ENCODE results near the gene MRS2. TPM values are rescaled to one million over a fixed set of nuclear protein-coding genes. Genes with fewer than 3 reads are reported as not detected.
"Not testable (repeated sequence)": the region's sequence is repeated elsewhere in the genome, so short reads cannot be mapped to it uniquely, and the experiment has no call there.

MRS2 gene
- total RNA-seq, 2 experiments from 2014 or later, result 24.7 to 26.3 TPM

GRCh38 chr6:24412294-24412693, 9.6 kb downstream of the MRS2 start:
- Mint-ChIP-seq H3K9me3 (no peaks in the 10 kb centered on the region), H3K27me3 (no peaks in the 10 kb centered on the region), H3K4me3 (no peak overlapping the region), H3K27ac (peak overlapping the region; percentile 61), H3K4me1 (ENCODE audit: low read depth) (peaks cover 19% of the 10 kb centered on the region), H3K36me3 (ENCODE audit: low read depth) (peaks cover 28% of the 10 kb centered on the region)
- POLR2A ChIA-PET, result interaction anchor here (0.7 to 1.9 kb wide), 2 partner anchors 9 to 58 kb away, joined by 4 read pairs; no protein-coding TSS in a partner anchor
- ATAC-seq, result peak; percentile 55
- intact Hi-C loops (cut with micrococcal nuclease), result no loop called here
- TF ChIP-seq CTCF (IDR thresholded peaks at IDR 0.05), result no peak
- peak; percentile 34 for DNase-seq
- CTCF ChIA-PET, result interaction anchor here (0.8 to 1.4 kb wide), 2 partner anchors 10 to 18 kb away, joined by 3 to 6 read pairs; partner anchors contain the start of gene MRS2

- intact Hi-C loops (cut with micrococcal nuclease); ATAC-seq; POLR2A ChIA-PET; H3K27ac Mint-ChIP-seq; H3K9me3 Mint-ChIP-seq; H3K4me3 Mint-ChIP-seq; H3K27me3 Mint-ChIP-seq; DNase-seq; CTCF ChIA-PET: not testable (repeated sequence)
- Mint-ChIP-seq H3K36me3 (ENCODE audit: low read depth) (peaks cover 31% of the 10 kb centered on the region), H3K4me1 (ENCODE audit: low read depth) (peaks cover 12% of the 10 kb centered on the region)
These were observed 11.8 kb downstream of the MRS2 start for GRCh38 chr6:24414531-24414930.

- peaks cover 10% of the 10 kb centered on the region for H3K4me1 Mint-ChIP-seq (ENCODE audit: low read depth)
- no peak overlapping the region for H3K27ac Mint-ChIP-seq
- H3K9me3 Mint-ChIP-seq, result no peaks in the 10 kb centered on the region
- TF ChIP-seq CTCF (IDR thresholded peaks at IDR 0.05), result no peak
- H3K27me3 Mint-ChIP-seq, result no peaks in the 10 kb centered on the region
- CTCF ChIA-PET, result interaction anchor here (1.5 kb wide), 1 partner anchor 10 kb away, joined by 3 read pairs; no protein-coding TSS in a partner anchor
- POLR2A ChIA-PET, result interaction anchor here (0.6 kb wide), 1 partner anchor 704 kb away, joined by 3 read pairs; no protein-coding TSS in a partner anchor
- peaks cover 33% of the 10 kb centered on the region for H3K36me3 Mint-ChIP-seq (ENCODE audit: low read depth)
- DNase-seq (no peak), ATAC-seq (no peak)
- no peak overlapping the region for H3K4me3 Mint-ChIP-seq
- intact Hi-C loops (cut with micrococcal nuclease), result no loop called here
These were observed 13.0 kb downstream of the MRS2 start for GRCh38 chr6:24415753-24416152.

- ChIA-PET CTCF (no interaction called here), POLR2A (no interaction called here)
- no peak overlapping the region for H3K27ac Mint-ChIP-seq
- intact Hi-C loops (cut with micrococcal nuclease), result no loop called here
- ATAC-seq (no peak), DNase-seq (no peak)
- H3K4me1 Mint-ChIP-seq (ENCODE audit: low read depth), result no peaks in the 10 kb centered on the region
- no peaks in the 10 kb centered on the region for H3K9me3 Mint-ChIP-seq
- H3K4me3 Mint-ChIP-seq, result no peak overlapping the region
- H3K27me3 Mint-ChIP-seq, result no peaks in the 10 kb centered on the region
- peaks cover 28% of the 10 kb centered on the region for H3K36me3 Mint-ChIP-seq (ENCODE audit: low read depth)
- TF ChIP-seq CTCF (IDR thresholded peaks at IDR 0.05), result no peak
These were observed 16.8 kb downstream of the MRS2 start for GRCh38 chr6:24419526-24419925.

GRCh38 chr6:24425091-24425490, 22.4 kb downstream of the MRS2 start:
- no peaks in the 10 kb centered on the region for H3K4me1 Mint-ChIP-seq (ENCODE audit: low read depth)
- no peak overlapping the region for H3K4me3 Mint-ChIP-seq
- ATAC-seq, result no peak
- peaks cover 20% of the 10 kb centered on the region for H3K36me3 Mint-ChIP-seq (ENCODE audit: low read depth)
- no peaks in the 10 kb centered on the region for H3K9me3 Mint-ChIP-seq
- intact Hi-C loops (cut with micrococcal nuclease), result no loop called here
- no peak overlapping the region for H3K27ac Mint-ChIP-seq
- DNase-seq, result no peak
- TF ChIP-seq CTCF (IDR thresholded peaks at IDR 0.05), result no peak
- ChIA-PET CTCF (interaction anchor here (0.8 to 2.0 kb wide), 4 partner anchors 9 to 97 kb away, joined by 3 to 8 read pairs (median 4); partner anchors contain the start of gene ALDH5A1), POLR2A (interaction anchor here (0.6 kb wide), 1 partner anchor 314 kb away, joined by 3 read pairs; no protein-coding TSS in a partner anchor)
- H3K27me3 Mint-ChIP-seq, result no peaks in the 10 kb centered on the region

Measured in activated CD8-positive, alpha-beta T cell treated with anti-CD3 and anti-CD28 coated beads for 36 hours (primary cell).